Activated T-helper 17 cell treated with anti-CD3 and anti-CD28 coated beads, Interleukin-2, amount 50 U/mL, for 72 hours (primary cell): ENCODE measurements around the gene LINC00632. TPM values are rescaled to one million over a fixed set of nuclear protein-coding genes. Genes with fewer than 3 reads are reported as not detected.

Experiments
- ATAC-seq: fragments of 150-1000 bp; cut with Tn5 transposase; replicated peaks from 2 replicates; pipeline ENCODE4 v1.10.0; 2021; ENCODE audit warnings: mild to moderate bottlenecking, moderate library complexity
- H3K27ac Mint-ChIP-seq: one replicate; pipeline ENCODE4 v1.8.0; 2022; ENCODE audit warnings: mixed read lengths
- H3K27me3 Mint-ChIP-seq: one replicate; pipeline ENCODE4 v1.8.0; 2022; ENCODE audit warnings: mixed read lengths
- H3K36me3 Mint-ChIP-seq: one replicate; pipeline ENCODE4 v1.8.0; 2022; ENCODE audit warnings: low read depth, mild to moderate bottlenecking, mixed read lengths
- H3K4me1 Mint-ChIP-seq: one replicate; pipeline ENCODE4 v1.8.0; 2022; ENCODE audit warnings: mixed read lengths
- H3K4me3 Mint-ChIP-seq: one replicate; pipeline ENCODE4 v1.8.0; 2022; ENCODE audit warnings: mild to moderate bottlenecking, mixed read lengths
- H3K9me3 Mint-ChIP-seq: one replicate; pipeline ENCODE4 v1.8.0; 2022; ENCODE audit warnings: mixed read lengths
- total RNA-seq, 2 donors: library from RNA; stranded (reverse); gene quantifications; one replicate each; pipeline ENCODE4 v1.2.3, GENCODE V29; 2022

Gene LINC00632
- total RNA-seq, 2 donors from 2014 or later = 3.3 to 4.7 TPM

DNA sequence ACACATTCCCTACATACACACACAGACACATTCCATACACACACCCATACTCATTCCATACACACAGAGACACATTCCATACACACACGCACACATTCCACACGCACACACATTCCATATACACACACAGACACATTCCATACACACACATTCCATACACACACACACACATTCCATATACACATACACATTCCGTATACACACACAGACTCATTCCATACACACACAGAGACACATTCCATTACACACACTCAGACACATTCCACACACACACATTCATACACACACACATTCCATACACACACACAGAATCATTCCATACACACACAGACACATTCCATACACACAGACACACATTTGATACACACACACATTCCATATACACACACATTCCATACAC is 15.2 kb downstream of the LINC00632 start:
- H3K27ac Mint-ChIP-seq = no peak overlapping the region
- H3K4me1 Mint-ChIP-seq = no peaks in the 10 kb centered on the region
- no peaks in the 10 kb centered on the region for H3K9me3 Mint-ChIP-seq
- no peaks in the 10 kb centered on the region for H3K27me3 Mint-ChIP-seq
- ATAC-seq = no peak
- H3K4me3 Mint-ChIP-seq = no peak overlapping the region
- no peaks in the 10 kb centered on the region for H3K36me3 Mint-ChIP-seq

DNA sequence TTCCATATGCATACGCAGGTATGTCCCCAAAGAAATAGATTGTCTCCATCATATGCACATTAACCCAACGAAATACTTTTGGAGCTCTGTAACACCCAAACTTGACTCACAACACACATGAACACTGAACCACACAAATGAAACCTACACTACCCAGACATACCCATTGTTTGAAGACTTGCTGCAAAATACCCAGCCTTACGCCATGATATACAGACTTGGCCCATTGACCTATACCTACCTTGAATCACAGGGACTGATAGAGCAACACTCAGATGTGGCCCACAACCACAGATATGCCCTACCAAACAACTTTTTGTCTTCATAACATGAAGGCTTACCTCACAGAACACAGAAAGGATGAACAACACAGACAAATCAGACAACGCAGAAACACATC is 15.9 kb downstream of the LINC00632 start:
- Mint-ChIP-seq H3K27ac (no peak overlapping the region), H3K27me3 (no peaks in the 10 kb centered on the region), H3K9me3 (no peaks in the 10 kb centered on the region), H3K4me1 (no peaks in the 10 kb centered on the region), H3K4me3 (no peak overlapping the region), H3K36me3 (no peaks in the 10 kb centered on the region)
- ATAC-seq = peak; percentile 29

DNA sequence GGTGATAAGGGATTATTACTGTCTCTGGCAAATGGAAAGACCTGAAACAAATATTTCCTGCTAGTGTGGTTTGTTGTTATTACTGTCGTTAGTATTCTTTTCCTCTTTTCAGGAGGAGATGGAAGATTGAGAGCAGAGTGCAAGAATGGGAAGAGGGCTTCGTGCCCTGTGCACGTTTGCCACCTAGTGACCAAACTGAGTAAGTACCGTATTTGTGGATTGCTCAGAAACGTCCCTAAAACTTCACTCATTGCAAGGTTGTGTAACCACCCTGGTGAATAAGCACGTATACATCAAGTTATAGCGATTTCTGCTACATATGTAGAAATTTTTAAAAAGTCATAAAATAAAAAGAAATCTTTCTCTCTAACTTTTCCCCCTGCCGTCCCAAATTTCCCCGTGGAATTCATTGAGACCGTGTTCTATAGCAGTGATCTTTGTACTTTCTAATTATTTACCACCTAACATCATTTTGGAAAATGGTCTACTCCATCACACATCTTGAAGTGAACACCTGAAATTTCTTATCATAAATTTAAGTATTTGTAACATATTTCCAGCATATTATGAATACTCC is 24.3 kb downstream of the LINC00632 start:
- no peak for ATAC-seq
- H3K36me3 Mint-ChIP-seq = no peaks in the 10 kb centered on the region

DNA sequence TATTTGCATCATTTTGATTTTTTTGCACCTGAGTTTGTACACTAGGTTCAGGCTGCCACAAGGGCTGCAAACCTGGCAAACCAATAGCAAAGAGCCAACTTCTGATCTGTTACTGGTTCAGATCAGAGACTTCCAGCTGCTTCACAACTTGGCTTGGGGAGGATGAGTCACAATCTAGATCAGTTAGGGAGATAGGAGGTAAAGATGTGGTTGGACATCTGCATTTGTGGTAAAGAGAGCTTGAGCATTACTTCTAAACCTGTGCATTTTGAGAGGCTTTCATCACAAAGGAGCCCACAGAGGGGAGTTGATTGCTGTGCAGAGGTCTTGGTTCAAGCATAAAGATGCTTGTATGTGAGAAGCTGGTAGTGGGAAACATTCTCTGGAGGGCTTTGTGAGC is 34.5 kb downstream of the LINC00632 start:
- peaks cover 4% of the 10 kb centered on the region for H3K4me1 Mint-ChIP-seq
- no peak overlapping the region for H3K27ac Mint-ChIP-seq
- H3K36me3 Mint-ChIP-seq = no peaks in the 10 kb centered on the region
- no peaks in the 10 kb centered on the region for H3K27me3 Mint-ChIP-seq
- no peak overlapping the region for H3K4me3 Mint-ChIP-seq
- no peaks in the 10 kb centered on the region for H3K9me3 Mint-ChIP-seq
- peak; percentile 58 for ATAC-seq

More for the DNA sequence above, 24.3 kb downstream of the LINC00632 start:
- no peak overlapping the region for H3K4me3 Mint-ChIP-seq
- no peak overlapping the region for H3K27ac Mint-ChIP-seq
- H3K27me3 Mint-ChIP-seq = no peaks in the 10 kb centered on the region
- no peaks in the 10 kb centered on the region for H3K9me3 Mint-ChIP-seq
- H3K4me1 Mint-ChIP-seq = no peaks in the 10 kb centered on the region

DNA sequence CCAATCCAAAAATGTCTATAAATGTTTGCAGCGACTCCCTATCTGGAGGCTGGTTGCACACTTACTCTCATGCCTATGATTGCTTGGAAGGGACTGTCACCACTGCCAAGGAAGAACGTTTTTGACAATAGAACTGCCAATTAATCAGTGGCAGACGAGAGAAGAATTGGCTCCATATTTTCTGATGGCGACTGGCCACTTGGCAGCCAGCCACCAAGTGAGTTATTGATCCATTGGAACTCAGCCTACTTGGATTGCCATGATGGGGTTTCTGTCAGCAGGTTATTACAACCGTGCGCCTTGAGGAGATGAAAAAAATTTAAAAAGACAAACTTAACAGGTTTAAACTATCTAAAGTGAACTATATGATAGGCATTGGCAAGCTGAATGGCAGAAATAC is 47.4 kb downstream of the LINC00632 start:
- H3K4me3 Mint-ChIP-seq = no peak overlapping the region
- ATAC-seq = no peak
- no peaks in the 10 kb centered on the region for H3K4me1 Mint-ChIP-seq
- H3K27ac Mint-ChIP-seq = no peak overlapping the region
- H3K27me3 Mint-ChIP-seq = no peaks in the 10 kb centered on the region
- no peaks in the 10 kb centered on the region for H3K36me3 Mint-ChIP-seq
- no peaks in the 10 kb centered on the region for H3K9me3 Mint-ChIP-seq

DNA sequence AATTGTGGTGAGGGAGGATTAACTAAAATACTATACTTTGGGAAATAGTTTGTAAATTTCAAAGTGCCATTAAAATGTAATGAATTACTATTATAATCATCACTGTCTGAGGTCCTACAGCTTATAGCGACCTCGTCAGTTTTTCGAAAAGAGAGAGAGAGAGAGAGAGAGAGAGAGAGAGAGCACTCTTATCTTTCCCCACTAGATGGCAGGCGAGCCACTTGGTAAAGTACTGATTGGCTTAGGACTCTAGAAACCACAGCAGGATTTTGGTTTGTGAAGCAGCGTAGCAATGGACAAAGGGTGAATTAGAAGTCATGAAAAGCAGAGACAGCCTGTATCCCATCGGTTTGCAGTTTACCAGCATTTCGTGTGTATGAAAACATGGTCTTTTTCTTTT is 52.5 kb downstream of the LINC00632 start:
- Mint-ChIP-seq H3K27me3 (peaks cover 4% of the 10 kb centered on the region), H3K27ac (no peak overlapping the region), H3K36me3 (no peaks in the 10 kb centered on the region), H3K4me1 (no peaks in the 10 kb centered on the region), H3K4me3 (no peak overlapping the region), H3K9me3 (no peaks in the 10 kb centered on the region)
- peak; percentile 46 for ATAC-seq

DNA sequence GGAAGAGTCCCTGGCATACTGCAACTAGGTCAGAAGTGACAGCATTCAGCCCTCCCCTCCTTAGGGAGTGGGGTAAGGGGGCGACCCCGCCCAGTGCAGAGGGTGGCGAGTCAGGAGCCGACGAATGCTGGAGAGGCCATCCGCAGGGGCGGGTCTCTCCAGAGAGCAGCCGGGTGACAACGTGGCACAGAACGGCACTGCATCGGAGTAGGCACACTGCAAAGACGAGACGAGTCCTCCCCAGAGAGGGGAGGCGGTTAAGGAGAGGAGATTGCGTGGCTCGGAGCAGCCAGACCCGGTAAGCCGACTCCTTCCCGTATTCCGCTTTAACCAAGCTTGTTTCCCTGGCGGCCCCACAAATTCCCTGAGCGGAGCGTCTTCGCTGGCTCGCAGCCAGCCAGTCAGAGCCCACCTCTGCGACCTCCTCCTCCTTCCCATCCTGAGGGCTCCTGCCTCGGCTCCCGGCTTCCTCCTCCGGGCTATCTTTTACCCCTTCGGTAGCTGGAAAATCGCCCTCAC is 54.9 kb downstream of the LINC00632 start:
- Mint-ChIP-seq H3K4me1 (no peaks in the 10 kb centered on the region), H3K9me3 (no peaks in the 10 kb centered on the region), H3K27ac (no peak overlapping the region), H3K36me3 (no peaks in the 10 kb centered on the region), H3K27me3 (peaks cover 4% of the 10 kb centered on the region), H3K4me3 (peak overlapping the region; percentile 64)
- peak; percentile 51 for ATAC-seq

DNA sequence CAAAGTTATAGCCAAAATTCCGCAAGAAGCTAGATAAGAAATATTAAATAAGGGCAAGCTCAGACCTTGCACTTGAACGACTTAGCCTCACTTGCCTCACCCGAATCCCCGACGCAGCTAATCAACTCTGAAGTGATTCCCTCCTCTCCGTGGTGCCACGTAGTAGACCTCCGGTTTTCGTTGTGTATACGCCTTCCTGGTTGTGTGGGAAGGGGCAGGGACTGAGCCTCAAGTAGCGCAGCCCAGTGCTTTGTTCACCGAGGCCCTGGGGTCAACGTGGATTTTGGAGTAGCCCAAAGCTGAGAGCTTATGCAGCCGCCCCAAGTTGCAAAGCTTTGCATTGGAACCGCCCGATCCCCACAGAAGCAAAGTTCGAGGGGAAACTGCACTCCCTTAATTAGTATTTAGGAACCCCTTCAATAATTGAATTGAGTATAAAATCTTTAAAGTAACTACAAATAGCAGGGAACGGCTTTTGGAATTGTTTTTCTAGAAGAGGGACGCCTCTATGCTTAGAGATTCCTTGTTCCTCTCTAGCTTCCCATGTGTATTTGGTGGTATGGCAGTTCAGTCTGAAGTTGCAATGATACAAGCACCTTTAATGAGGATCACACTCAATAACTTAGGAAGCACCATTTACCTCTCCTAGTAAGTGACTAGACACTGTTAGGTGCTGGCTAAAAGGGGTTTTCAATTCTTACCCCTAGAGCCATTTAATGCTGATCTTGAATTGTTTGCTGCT is 55.7 kb downstream of the LINC00632 start:
- peak overlapping the region; percentile 64 for H3K4me3 Mint-ChIP-seq
- peak; percentile 24 for ATAC-seq

DNA sequence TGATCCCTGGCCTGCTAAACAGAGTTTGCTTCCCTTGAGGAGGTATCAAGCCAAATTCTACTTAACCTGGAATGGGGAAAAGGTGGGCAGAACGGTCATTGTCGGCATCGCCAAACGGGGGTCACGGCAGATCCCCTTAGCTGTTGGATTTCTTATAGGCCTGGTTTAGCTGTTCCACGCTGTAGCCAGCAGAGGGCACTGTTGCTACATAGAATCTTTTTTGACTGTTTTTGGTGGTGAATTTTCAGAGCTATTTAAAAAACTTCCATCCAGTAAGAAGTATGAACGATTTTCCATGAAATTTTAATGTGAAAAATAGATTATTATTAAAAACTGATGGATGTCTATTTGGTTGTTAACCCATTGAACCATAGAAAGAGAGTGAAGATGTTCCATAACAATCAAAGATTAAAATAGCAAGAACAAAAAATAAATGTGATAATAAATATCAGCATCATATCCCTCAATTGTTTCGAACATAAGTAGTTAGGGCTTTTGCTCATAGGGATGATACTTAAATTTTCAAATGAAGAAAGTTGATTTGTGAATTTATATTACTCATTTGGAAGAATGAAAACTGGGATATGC is 56.6 kb downstream of the LINC00632 start:
- H3K27me3 Mint-ChIP-seq = peaks cover 4% of the 10 kb centered on the region
- no peak overlapping the region for H3K27ac Mint-ChIP-seq
- H3K4me3 Mint-ChIP-seq = peak overlapping the region; percentile 64
- H3K9me3 Mint-ChIP-seq = no peaks in the 10 kb centered on the region
- ATAC-seq = no peak
- no peaks in the 10 kb centered on the region for H3K4me1 Mint-ChIP-seq
- H3K36me3 Mint-ChIP-seq = no peaks in the 10 kb centered on the region

More for the DNA sequence above, 55.7 kb downstream of the LINC00632 start:
- Mint-ChIP-seq H3K27me3 (peaks cover 4% of the 10 kb centered on the region), H3K36me3 (no peaks in the 10 kb centered on the region), H3K4me1 (no peaks in the 10 kb centered on the region), H3K27ac (no peak overlapping the region), H3K9me3 (no peaks in the 10 kb centered on the region)

DNA sequence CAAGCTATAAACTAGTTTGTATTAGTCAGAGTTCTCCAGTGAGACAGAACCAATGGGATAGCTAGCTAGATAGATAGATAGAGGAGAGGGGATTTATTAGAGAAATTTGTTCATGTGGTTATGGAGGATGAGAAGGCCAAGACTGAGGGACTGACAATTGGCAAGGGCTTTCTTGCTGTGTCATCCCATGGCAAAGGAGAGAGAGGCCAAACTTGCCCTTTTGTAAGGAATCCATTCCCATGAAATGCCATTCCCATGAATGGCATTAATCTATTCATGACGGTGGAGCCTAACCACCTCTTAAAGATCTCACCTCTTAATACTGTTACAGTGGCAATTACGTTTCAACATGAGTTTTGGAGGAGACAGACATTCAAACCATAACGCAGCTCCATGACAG is 58.1 kb downstream of the LINC00632 start:
- ATAC-seq = no peak
- no peak overlapping the region for H3K4me3 Mint-ChIP-seq
- H3K4me1 Mint-ChIP-seq = no peaks in the 10 kb centered on the region
- H3K9me3 Mint-ChIP-seq = no peaks in the 10 kb centered on the region
- no peaks in the 10 kb centered on the region for H3K36me3 Mint-ChIP-seq
- no peak overlapping the region for H3K27ac Mint-ChIP-seq
- H3K27me3 Mint-ChIP-seq = peaks cover 4% of the 10 kb centered on the region

DNA sequence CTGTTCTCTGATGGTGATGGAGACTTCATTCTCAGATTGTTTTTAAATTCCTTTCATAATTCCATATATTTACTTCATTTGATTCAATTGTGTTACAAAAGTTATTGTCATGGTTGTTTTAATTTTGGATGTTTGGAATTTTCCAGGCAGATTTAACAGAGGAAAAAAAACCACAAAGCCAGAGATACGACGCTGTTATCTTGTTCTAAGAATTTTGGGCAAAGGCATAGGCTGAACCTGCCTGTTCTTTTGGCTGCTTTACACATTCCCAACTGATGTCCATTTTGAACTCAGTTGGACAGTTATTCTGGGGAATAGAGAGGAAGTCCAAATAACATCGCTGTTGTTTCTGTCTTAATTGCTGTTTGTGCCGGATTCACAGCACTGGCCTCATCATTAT is 65.7 kb downstream of the LINC00632 start:
- Mint-ChIP-seq H3K36me3 (no peaks in the 10 kb centered on the region), H3K9me3 (no peaks in the 10 kb centered on the region), H3K27ac (no peak overlapping the region), H3K4me1 (no peaks in the 10 kb centered on the region), H3K4me3 (no peak overlapping the region), H3K27me3 (no peaks in the 10 kb centered on the region)
- ATAC-seq = no peak

DNA sequence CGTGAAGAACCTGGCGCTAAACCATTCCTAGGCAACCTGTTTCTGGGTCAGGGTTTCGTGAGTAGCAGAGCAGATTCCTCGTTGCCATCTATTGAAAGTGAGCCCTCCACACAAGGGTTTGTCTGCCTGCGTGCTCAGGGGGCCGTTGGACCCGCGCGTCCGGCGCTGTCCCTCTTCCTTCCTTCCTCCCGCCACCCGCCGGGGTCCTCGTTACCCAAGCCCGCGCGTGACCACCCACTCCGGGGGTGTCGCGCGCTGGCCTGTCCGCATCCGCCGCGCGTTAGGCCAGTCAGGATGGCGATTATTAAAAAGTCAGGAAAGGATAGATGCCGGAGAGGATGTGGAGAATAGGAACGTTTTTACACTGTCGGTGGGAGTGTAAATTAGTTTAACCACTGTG is 66.8 kb downstream of the LINC00632 start:
- Mint-ChIP-seq H3K27ac (no peak overlapping the region), H3K9me3 (no peaks in the 10 kb centered on the region), H3K4me3 (no peak overlapping the region), H3K36me3 (no peaks in the 10 kb centered on the region), H3K27me3 (no peaks in the 10 kb centered on the region), H3K4me1 (no peaks in the 10 kb centered on the region)
- no peak for ATAC-seq

DNA sequence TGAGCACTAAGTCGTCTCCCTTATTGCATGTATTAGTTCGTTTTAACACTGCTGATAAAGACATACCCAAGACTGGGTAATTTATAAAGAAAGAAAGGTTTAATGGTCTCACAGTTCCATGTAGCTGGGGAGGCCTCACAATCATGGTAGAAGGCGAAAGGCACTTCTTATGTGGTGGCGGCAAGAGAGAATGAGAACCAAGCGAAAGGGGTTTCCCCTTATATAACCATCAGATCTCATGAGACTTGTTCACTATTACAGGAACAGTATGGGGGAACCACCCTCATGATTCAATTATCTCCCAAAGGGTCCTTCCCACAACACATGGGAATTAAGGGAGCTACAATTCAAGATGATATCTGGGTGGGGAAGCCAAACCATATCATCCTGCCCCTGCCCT is 85.1 kb downstream of the LINC00632 start:
- no peaks in the 10 kb centered on the region for H3K27me3 Mint-ChIP-seq
- H3K36me3 Mint-ChIP-seq = no peaks in the 10 kb centered on the region
- H3K27ac Mint-ChIP-seq = no peak overlapping the region
- H3K4me3 Mint-ChIP-seq = no peak overlapping the region
- ATAC-seq = peak; percentile 26
- no peaks in the 10 kb centered on the region for H3K9me3 Mint-ChIP-seq
- H3K4me1 Mint-ChIP-seq = peaks cover 5% of the 10 kb centered on the region

DNA sequence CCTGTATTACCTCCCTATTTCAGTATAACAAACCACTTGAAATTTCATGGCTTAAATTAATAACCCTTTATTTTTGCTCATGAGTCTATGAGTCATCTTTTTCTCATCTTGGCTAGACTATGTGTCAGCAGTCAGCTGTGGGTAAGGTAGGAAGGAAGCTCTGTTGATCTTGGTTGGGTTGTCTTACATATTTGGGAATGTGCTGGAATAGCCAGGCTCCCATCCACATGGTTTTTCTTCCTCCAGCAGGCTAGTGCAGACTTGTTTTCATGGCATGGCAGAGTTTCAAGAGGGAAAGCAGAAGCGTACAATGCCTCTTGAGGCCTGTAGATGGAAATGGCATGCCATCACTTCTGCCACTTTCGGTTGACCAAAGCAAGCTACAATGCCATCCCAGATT is 89.7 kb downstream of the LINC00632 start:
- Mint-ChIP-seq H3K27ac (no peak overlapping the region), H3K27me3 (no peaks in the 10 kb centered on the region), H3K4me1 (peaks cover 5% of the 10 kb centered on the region), H3K36me3 (no peaks in the 10 kb centered on the region), H3K9me3 (no peaks in the 10 kb centered on the region), H3K4me3 (no peak overlapping the region)
- no peak for ATAC-seq

DNA sequence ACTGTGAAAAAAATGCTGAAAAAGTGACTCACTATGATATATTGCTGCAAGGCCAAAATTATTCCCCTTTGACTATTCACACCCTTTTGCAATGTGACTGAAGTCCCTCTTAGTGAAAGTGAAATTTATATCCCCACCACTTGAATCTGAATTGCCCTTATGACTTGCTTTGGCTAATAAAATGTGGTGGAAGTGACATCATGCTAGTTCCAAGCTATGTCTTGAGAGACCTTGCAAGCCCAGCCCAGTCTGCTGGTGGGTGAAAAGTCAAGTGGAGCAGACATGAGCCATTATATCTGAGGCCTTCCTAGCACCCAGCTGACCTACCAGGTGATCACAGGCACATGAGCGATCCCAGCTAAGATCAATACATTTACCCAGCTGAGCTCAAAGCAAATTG is 94.7 kb downstream of the LINC00632 start:
- no peaks in the 10 kb centered on the region for H3K4me1 Mint-ChIP-seq
- H3K27ac Mint-ChIP-seq = no peak overlapping the region
- H3K27me3 Mint-ChIP-seq = no peaks in the 10 kb centered on the region
- H3K36me3 Mint-ChIP-seq = no peaks in the 10 kb centered on the region
- H3K9me3 Mint-ChIP-seq = no peaks in the 10 kb centered on the region
- no peak for ATAC-seq
- H3K4me3 Mint-ChIP-seq = no peak overlapping the region
